ENCODE data around the gene BCAR3. TPM values are rescaled to one million over a fixed set of nuclear protein-coding genes. Genes with fewer than 3 reads are reported as not detected.
A peak's percentile ranks its signal among the peaks of the same experiment; 100 is the strongest.

The BCAR3 gene
- total RNA-seq, 6 experiments from 2014 or later = 24.4 to 55.1 (median 26.2) TPM

GRCh38 chr1:93686504-93687250 lies 5.0 kb upstream of the BCAR3 start:
- Mint-ChIP-seq H3K27ac (no peak overlapping the region), H3K4me3 (no peak overlapping the region), H3K4me1 (ENCODE audit: low read depth) (peaks cover 29% of the 10 kb centered on the region), H3K36me3 (ENCODE audit: low read depth) (no peaks in the 10 kb centered on the region), H3K27me3 (ENCODE audit: insufficient read depth) (no peaks in the 10 kb centered on the region; the same call in 1 of the 2 replicates), H3K9me3 (no peaks in the 10 kb centered on the region)
- no peak for DNase-seq
- no peak for TF ChIP-seq CTCF (IDR thresholded peaks at IDR 0.05)

- Mint-ChIP-seq H3K36me3 (ENCODE audit: low read depth) (no peaks in the 10 kb centered on the region), H3K9me3 (no peaks in the 10 kb centered on the region), H3K4me3 (no peak overlapping the region), H3K27ac (no peak overlapping the region), H3K4me1 (ENCODE audit: low read depth) (peaks cover 29% of the 10 kb centered on the region), H3K27me3 (ENCODE audit: insufficient read depth) (no peaks in the 10 kb centered on the region; the same call in 1 of the 2 replicates)
- DNase-seq = no peak
- no peak for TF ChIP-seq CTCF (IDR thresholded peaks at IDR 0.05)
These were observed 4.3 kb upstream of the BCAR3 start for GRCh38 chr1:93685918-93686317.

GRCh38 chr1:93683234-93683633 lies 1.6 kb upstream of the BCAR3 start:
- H3K36me3 Mint-ChIP-seq (ENCODE audit: low read depth) = peaks cover 6% of the 10 kb centered on the region; the same call in 1 of the 2 replicates
- H3K27me3 Mint-ChIP-seq (ENCODE audit: insufficient read depth) = peaks cover 2% of the 10 kb centered on the region; the same call in 1 of the 2 replicates
- peaks cover 37% of the 10 kb centered on the region for H3K4me1 Mint-ChIP-seq (ENCODE audit: low read depth)
- H3K9me3 Mint-ChIP-seq = no peaks in the 10 kb centered on the region
- TF ChIP-seq CTCF (IDR thresholded peaks at IDR 0.05) = no peak
- peak overlapping the region; percentile 43; the same call in 1 of the 2 replicates for H3K27ac Mint-ChIP-seq
- H3K4me3 Mint-ChIP-seq = peak overlapping the region; percentile 52
- no peak for DNase-seq

GRCh38 chr1:93681989-93682412 lies 364 bp upstream of the BCAR3 start:
- peaks cover 49% of the 10 kb centered on the region for H3K4me1 Mint-ChIP-seq (ENCODE audit: low read depth)
- TF ChIP-seq CTCF (IDR thresholded peaks at IDR 0.05) = peak; percentile 6
- DNase-seq = no peak
- H3K27me3 Mint-ChIP-seq (ENCODE audit: insufficient read depth) = 0 out of 2 replicates have a peak, but pooled peaks cover 2% of the 10 kb centered on the region
- peaks cover 13% of the 10 kb centered on the region for H3K36me3 Mint-ChIP-seq (ENCODE audit: low read depth)
- H3K27ac Mint-ChIP-seq = peak overlapping the region; percentile 84
- peak overlapping the region; percentile 97 for H3K4me3 Mint-ChIP-seq
- H3K9me3 Mint-ChIP-seq = no peaks in the 10 kb centered on the region

- H3K36me3 Mint-ChIP-seq (ENCODE audit: low read depth) = peaks cover 24% of the 10 kb centered on the region
- peak; percentile 86 for DNase-seq
- H3K4me3 Mint-ChIP-seq = peak overlapping the region; percentile 97
- H3K27ac Mint-ChIP-seq = peak overlapping the region; percentile 94
- H3K9me3 Mint-ChIP-seq = no peaks in the 10 kb centered on the region
- peaks cover 64% of the 10 kb centered on the region for H3K4me1 Mint-ChIP-seq (ENCODE audit: low read depth)
- H3K27me3 Mint-ChIP-seq (ENCODE audit: insufficient read depth) = 0 out of 2 replicates have a peak, but pooled peaks cover 2% of the 10 kb centered on the region
- TF ChIP-seq CTCF (IDR thresholded peaks at IDR 0.05) = peak; percentile 79
These were observed 1.1 kb downstream of the BCAR3 start for GRCh38 chr1:93680420-93681100.

All from HFFc6 (cell line).